ENCODE measurements around the gene NUDCD3.

The NUDCD3 gene

GRCh38 chr7:44455155-44455554, 35.3 kb downstream of the NUDCD3 start:
- TF ChIP-seq CTCF (conservative IDR thresholded peaks at IDR 0.05; ENCODE audit: control insufficient read depth, insufficient read depth, low read depth, low read length): no peak
- H3K4me3 ChIP-seq (ENCODE audit: control insufficient read depth, low read depth, low read length): no peak overlapping the region
- DNase-seq (ENCODE audit: low read depth): no peak

- H3K4me3 ChIP-seq (ENCODE audit: control insufficient read depth, low read depth, low read length): no peak overlapping the region
- TF ChIP-seq CTCF (conservative IDR thresholded peaks at IDR 0.05; ENCODE audit: control insufficient read depth, insufficient read depth, low read depth, low read length): no peak
- no peak for DNase-seq (ENCODE audit: low read depth)
These were observed 36.1 kb downstream of the NUDCD3 start for GRCh38 chr7:44454348-44454747.

GRCh38 chr7:44451123-44451522, 39.3 kb downstream of the NUDCD3 start:
- H3K4me3 ChIP-seq (ENCODE audit: control insufficient read depth, low read depth, low read length): no peak overlapping the region
- no peak for DNase-seq (ENCODE audit: low read depth)
- TF ChIP-seq CTCF (conservative IDR thresholded peaks at IDR 0.05; ENCODE audit: control insufficient read depth, insufficient read depth, low read depth, low read length): no peak

GRCh38 chr7:44449584-44449928, 40.9 kb downstream of the NUDCD3 start:
- TF ChIP-seq CTCF (conservative IDR thresholded peaks at IDR 0.05; ENCODE audit: control insufficient read depth, insufficient read depth, low read depth, low read length): no peak
- H3K4me3 ChIP-seq (ENCODE audit: control insufficient read depth, low read depth, low read length): no peak overlapping the region
- peak; percentile 63 for DNase-seq (ENCODE audit: low read depth)

GRCh38 chr7:44448922-44449583, 41.4 kb downstream of the NUDCD3 start:
- TF ChIP-seq CTCF (conservative IDR thresholded peaks at IDR 0.05; ENCODE audit: control insufficient read depth, insufficient read depth, low read depth, low read length): no peak
- H3K4me3 ChIP-seq (ENCODE audit: control insufficient read depth, low read depth, low read length): no peak overlapping the region
- DNase-seq (ENCODE audit: low read depth): no peak

GRCh38 chr7:44447874-44448425, 42.5 kb downstream of the NUDCD3 start:
- no peak for DNase-seq (ENCODE audit: low read depth)
- TF ChIP-seq CTCF (conservative IDR thresholded peaks at IDR 0.05; ENCODE audit: control insufficient read depth, insufficient read depth, low read depth, low read length): no peak

More at GRCh38 chr7:44447874-44448425, 42.5 kb downstream of the NUDCD3 start:
- no peak overlapping the region for H3K4me3 ChIP-seq (ENCODE audit: control insufficient read depth, low read depth, low read length)
